Measurements from ENCODE around the gene FAM83G. TPM values are rescaled to one million over a fixed set of nuclear protein-coding genes. Genes with fewer than 3 reads are reported as not detected.
A peak's percentile ranks its signal among the peaks of the same experiment; 100 is the strongest.

FAM83G gene
- total RNA-seq, 1 experiment from 2014 or later, result 38.7 TPM

DNA sequence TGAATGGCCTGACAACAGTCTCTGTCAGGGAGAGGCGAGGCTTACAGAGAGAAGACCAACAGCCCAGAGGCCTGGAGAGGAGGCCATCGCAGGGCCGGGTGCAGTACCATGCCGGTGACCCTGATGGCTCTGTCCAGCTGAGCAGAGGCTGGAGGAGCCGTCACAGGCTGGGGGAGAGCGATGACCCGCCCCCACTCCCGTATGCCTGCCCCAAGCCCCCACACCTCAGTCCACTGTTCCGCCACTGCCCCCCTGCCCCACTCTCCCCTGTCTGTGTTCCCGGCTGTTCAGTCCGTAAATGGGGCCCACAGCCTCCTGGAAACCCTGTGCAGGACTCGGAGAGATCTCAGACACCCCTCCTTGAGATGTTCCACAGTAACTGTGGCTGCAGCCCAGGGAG, 12.8 kb upstream of the FAM83G start:
- DNase-seq, result no peak
- no peaks in the 10 kb centered on the region for H3K79me1 ChIP-seq (ENCODE audit: insufficient read depth, low read depth, low read length, poor library complexity, severe bottlenecking)
- no peak overlapping the region for H3T11ph ChIP-seq (ENCODE audit: low read length)
- no CpG with 5 or more reads among the region's 12 CpGs for WGBS (ENCODE audit: extremely low coverage, insufficient read length, low lambda C conversion rate)
- Mint-ChIP-seq H3K27ac (peak overlapping the region in 1 of 3 experiments; percentile 81; a peak in 1 of 7 replicates), H3K4me1 (peaks cover 6 to 28% of the 10 kb centered on the region in 2 experiments), H3K36me3 (ENCODE audit: insufficient read depth in 1 of 3, low read depth in 3 of 3) (no peaks in the 10 kb centered on the region; a peak in 1 of 7 replicates), H3K4me3 (no peak overlapping the region), H3K27me3 (ENCODE audit: low read depth) (peaks cover 7% of the 10 kb centered on the region), H3K9me3 (no peaks in the 10 kb centered on the region)
- H3K27me3 ChIP-seq (ENCODE audit: insufficient read depth, low read length), result no peaks in the 10 kb centered on the region; the same call in 1 of the 2 replicates
- no peaks in the 10 kb centered on the region for H3K79me2 ChIP-seq (ENCODE audit: insufficient read depth, low read length)
- H3K4me1 ChIP-seq (ENCODE audit: insufficient read depth, low read length), result no peaks in the 10 kb centered on the region
- no peaks in the 10 kb centered on the region for H4K20me1 ChIP-seq (ENCODE audit: control insufficient read depth, insufficient read depth, insufficient read length)
- H3K27ac ChIP-seq (ENCODE audit: insufficient read length, low read depth, low read length), result no peak overlapping the region
- H2BK120ac ChIP-seq (ENCODE audit: low read depth, low read length, poor library complexity, severe bottlenecking), result no peak overlapping the region
- H2BK15ac ChIP-seq (ENCODE audit: low read depth, low read length), result no peak overlapping the region
- H3K9ac ChIP-seq (ENCODE audit: extremely low read depth, insufficient read length, low read length), result no peak overlapping the region
- no peak overlapping the region for H2AK5ac ChIP-seq (ENCODE audit: insufficient read length, low read length)
- no peak overlapping the region for H2BK5ac ChIP-seq (ENCODE audit: insufficient read length, low read length)
- no peak overlapping the region for H3K18ac ChIP-seq (ENCODE audit: insufficient read length, low read depth, low read length)
- no peak overlapping the region for H3K56ac ChIP-seq (ENCODE audit: insufficient read length, low read depth, low read length)
- H3K9me3 ChIP-seq (ENCODE audit: control insufficient read depth, low read depth, low read length), result no peaks in the 10 kb centered on the region
- H3K14ac ChIP-seq (ENCODE audit: insufficient read depth, low read length), result no peak overlapping the region; the same call in 1 of the 2 replicates
- H3K4ac ChIP-seq (ENCODE audit: low read depth, low read length), result no peak overlapping the region
- no peak overlapping the region for H4K5ac ChIP-seq (ENCODE audit: insufficient read length, low read depth, low read length)
- no peak overlapping the region for H4K91ac ChIP-seq (ENCODE audit: insufficient read length, low read depth, low read length)
- no peak overlapping the region for H4K8ac ChIP-seq (replicated peaks; ENCODE audit: insufficient read length, low read depth, low read length)
- H2BK12ac ChIP-seq (ENCODE audit: insufficient read length, low read depth, low read length), result no peak overlapping the region
- H3K23me2 ChIP-seq (ENCODE audit: insufficient read length, low read depth, low read length, poor library complexity, severe bottlenecking), result no peaks in the 10 kb centered on the region
- no peak overlapping the region for H2BK20ac ChIP-seq (ENCODE audit: low read depth, low read length, poor library complexity, severe bottlenecking)
- no peak overlapping the region for H2AFZ ChIP-seq (ENCODE audit: low read length)
- H3K23ac ChIP-seq (ENCODE audit: insufficient read length, low read depth, low read length), result no peak overlapping the region
- TF ChIP-seq, protein P1, sequence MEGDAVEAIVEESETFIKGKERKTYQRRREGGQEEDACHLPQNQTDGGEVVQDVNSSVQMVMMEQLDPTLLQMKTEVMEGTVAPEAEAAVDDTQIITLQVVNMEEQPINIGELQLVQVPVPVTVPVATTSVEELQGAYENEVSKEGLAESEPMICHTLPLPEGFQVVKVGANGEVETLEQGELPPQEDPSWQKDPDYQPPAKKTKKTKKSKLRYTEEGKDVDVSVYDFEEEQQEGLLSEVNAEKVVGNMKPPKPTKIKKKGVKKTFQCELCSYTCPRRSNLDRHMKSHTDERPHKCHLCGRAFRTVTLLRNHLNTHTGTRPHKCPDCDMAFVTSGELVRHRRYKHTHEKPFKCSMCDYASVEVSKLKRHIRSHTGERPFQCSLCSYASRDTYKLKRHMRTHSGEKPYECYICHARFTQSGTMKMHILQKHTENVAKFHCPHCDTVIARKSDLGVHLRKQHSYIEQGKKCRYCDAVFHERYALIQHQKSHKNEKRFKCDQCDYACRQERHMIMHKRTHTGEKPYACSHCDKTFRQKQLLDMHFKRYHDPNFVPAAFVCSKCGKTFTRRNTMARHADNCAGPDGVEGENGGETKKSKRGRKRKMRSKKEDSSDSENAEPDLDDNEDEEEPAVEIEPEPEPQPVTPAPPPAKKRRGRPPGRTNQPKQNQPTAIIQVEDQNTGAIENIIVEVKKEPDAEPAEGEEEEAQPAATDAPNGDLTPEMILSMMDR (conservative IDR thresholded peaks at IDR 0.05), result no peak
- H3K4me2 ChIP-seq (ENCODE audit: insufficient read depth, insufficient read length, low read length), result no peak overlapping the region
